C1 segment of cervical spinal cord (tissue), 14 donors: ENCODE measurements around the gene COL4A4.
A peak's percentile ranks its signal among the peaks of the same experiment; 100 is the strongest.
"Not testable (repeated sequence)": the region's sequence is repeated elsewhere in the genome, so short reads cannot be mapped to it uniquely, and the experiment has no call there.

Experiments
- DNase-seq, 14 donors: peaks; one replicate each; lab custom pipeline; 2025; lab: John Stamatoyannopoulos, UW

The COL4A4 gene

GRCh38 chr2:227163998-227164762, at the start of gene COL4A4, which contains the start of gene COL4A3:
Gene COL4A4 (minus strand): TSS chr2:227164205. CDS start chr2:227147483, 16,722 bp downstream.
Gene COL4A3 (plus strand): TSS chr2:227164624. CDS start chr2:227164727, 103 bp downstream.
- DNase-seq = peak in 1 of 14 donors; percentile 6

- no peak for DNase-seq
Measured at GRCh38 chr2:227207573-227207972, 43.6 kb upstream of the COL4A4 start.

GRCh38 chr2:227206406-227206805, 42.4 kb upstream of the COL4A4 start:
- no peak for DNase-seq

GRCh38 chr2:227205701-227206100, 41.7 kb upstream of the COL4A4 start:
- no peak for DNase-seq

- DNase-seq = no peak
Measured at GRCh38 chr2:227204452-227204851, 40.4 kb upstream of the COL4A4 start.

GRCh38 chr2:227201771-227202170, 37.8 kb upstream of the COL4A4 start:
- no peak for DNase-seq

GRCh38 chr2:227198866-227199265, 34.9 kb upstream of the COL4A4 start:
- DNase-seq = no peak

GRCh38 chr2:227194219-227194618, 30.2 kb upstream of the COL4A4 start:
- no peak for DNase-seq

GRCh38 chr2:227192491-227192890, 28.5 kb upstream of the COL4A4 start:
- no peak for DNase-seq

- DNase-seq = no peak
Measured at GRCh38 chr2:227191367-227191766, 27.4 kb upstream of the COL4A4 start.

- DNase-seq = no peak
Measured at GRCh38 chr2:227188292-227188691, 24.3 kb upstream of the COL4A4 start.

GRCh38 chr2:227186751-227187150, 22.7 kb upstream of the COL4A4 start:
- DNase-seq = no peak

- no peak for DNase-seq
Measured at GRCh38 chr2:227185615-227186232, 21.7 kb upstream of the COL4A4 start.

- DNase-seq = no peak
Measured at GRCh38 chr2:227183657-227184367, 19.8 kb upstream of the COL4A4 start.

- DNase-seq = no peak
Measured at GRCh38 chr2:227182765-227183164, 18.8 kb upstream of the COL4A4 start.

- no peak for DNase-seq
Measured at GRCh38 chr2:227180770-227181169, 16.8 kb upstream of the COL4A4 start.

- peak in 9 of 14 donors; percentile 5 to 51 (median 28) for DNase-seq
Measured at GRCh38 chr2:227179988-227180685, 16.1 kb upstream of the COL4A4 start.

- no peak for DNase-seq
Measured at GRCh38 chr2:227177592-227178336, 13.8 kb upstream of the COL4A4 start.

GRCh38 chr2:227171779-227172178, 7.8 kb upstream of the COL4A4 start:
- not testable (repeated sequence) for DNase-seq

GRCh38 chr2:227164763-227165291, 822 bp upstream of the COL4A4 start:
- no peak for DNase-seq

- DNase-seq = no peak
Measured at GRCh38 chr2:227163485-227163997, 464 bp downstream of the COL4A4 start.
